Suprapubic skin (tissue), 3 donors: Measurements from ENCODE around the gene ECI2.

Experiments used
- CTCF ChIP-seq, 2 donors: fragments of 200-600 bp in 1 of 2; fragments of 450-650 bp in 1 of 2; sonication (generic) in 1 of 2; IDR thresholded peaks; one replicate each; pipeline ENCODE4 v1.5.1; 2016 to 2019; ENCODE audit warnings: antibody characterized with exemption in 2 of 2, mild to moderate bottlenecking in 1 of 2, moderate library complexity in 1 of 2
- EP300 ChIP-seq: sonication (generic); formaldehyde crosslinking; IDR thresholded peaks from one replicate; pipeline ENCODE4 v1.6.1; 2017; ENCODE audit warnings: antibody characterized with exemption
- POLR2A ChIP-seq, 2 donors: fragments of 450-650 bp; IDR thresholded peaks; one replicate each; pipeline ENCODE4 v1.6.1; 2017; ENCODE audit warnings: antibody characterized with exemption in 2 of 2, mild to moderate bottlenecking in 2 of 2, moderate library complexity in 2 of 2

GRCh38 chr6:4100655-4101054 lies 34.7 kb downstream of the ECI2 start:
- TF ChIP-seq CTCF (IDR thresholded peaks at IDR 0.05) (no peak), POLR2A (IDR thresholded peaks at IDR 0.05) (no peak), EP300 (no peak)
